ENCODE measurements around the gene MIEN1.

The MIEN1 gene

GRCh38 chr17:39756380-39757079 lies 26.2 kb upstream of the MIEN1 start:
- ChIA-PET POLR2A (interaction anchor here (0.9 to 1.8 kb wide), 4 partner anchors 11 to 38 kb away, joined by 3 to 4 read pairs (median 3); no protein-coding TSS in a partner anchor), CTCF (interaction anchor here (1.3 to 8.2 kb wide), 12 partner anchors 8 to 224 kb away, joined by 3 to 93 read pairs (median 4); partner anchors contain the start of genes MIEN1 and PSMD3)
- no peak for DNase-seq (ENCODE audit: extremely low spot score)
- TF ChIP-seq, protein P1, sequence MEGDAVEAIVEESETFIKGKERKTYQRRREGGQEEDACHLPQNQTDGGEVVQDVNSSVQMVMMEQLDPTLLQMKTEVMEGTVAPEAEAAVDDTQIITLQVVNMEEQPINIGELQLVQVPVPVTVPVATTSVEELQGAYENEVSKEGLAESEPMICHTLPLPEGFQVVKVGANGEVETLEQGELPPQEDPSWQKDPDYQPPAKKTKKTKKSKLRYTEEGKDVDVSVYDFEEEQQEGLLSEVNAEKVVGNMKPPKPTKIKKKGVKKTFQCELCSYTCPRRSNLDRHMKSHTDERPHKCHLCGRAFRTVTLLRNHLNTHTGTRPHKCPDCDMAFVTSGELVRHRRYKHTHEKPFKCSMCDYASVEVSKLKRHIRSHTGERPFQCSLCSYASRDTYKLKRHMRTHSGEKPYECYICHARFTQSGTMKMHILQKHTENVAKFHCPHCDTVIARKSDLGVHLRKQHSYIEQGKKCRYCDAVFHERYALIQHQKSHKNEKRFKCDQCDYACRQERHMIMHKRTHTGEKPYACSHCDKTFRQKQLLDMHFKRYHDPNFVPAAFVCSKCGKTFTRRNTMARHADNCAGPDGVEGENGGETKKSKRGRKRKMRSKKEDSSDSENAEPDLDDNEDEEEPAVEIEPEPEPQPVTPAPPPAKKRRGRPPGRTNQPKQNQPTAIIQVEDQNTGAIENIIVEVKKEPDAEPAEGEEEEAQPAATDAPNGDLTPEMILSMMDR (IDR thresholded peaks at IDR 0.05; ENCODE audit: control extremely low read depth, extremely low read depth, low read depth, missing control alignments) = no peak

DNA sequence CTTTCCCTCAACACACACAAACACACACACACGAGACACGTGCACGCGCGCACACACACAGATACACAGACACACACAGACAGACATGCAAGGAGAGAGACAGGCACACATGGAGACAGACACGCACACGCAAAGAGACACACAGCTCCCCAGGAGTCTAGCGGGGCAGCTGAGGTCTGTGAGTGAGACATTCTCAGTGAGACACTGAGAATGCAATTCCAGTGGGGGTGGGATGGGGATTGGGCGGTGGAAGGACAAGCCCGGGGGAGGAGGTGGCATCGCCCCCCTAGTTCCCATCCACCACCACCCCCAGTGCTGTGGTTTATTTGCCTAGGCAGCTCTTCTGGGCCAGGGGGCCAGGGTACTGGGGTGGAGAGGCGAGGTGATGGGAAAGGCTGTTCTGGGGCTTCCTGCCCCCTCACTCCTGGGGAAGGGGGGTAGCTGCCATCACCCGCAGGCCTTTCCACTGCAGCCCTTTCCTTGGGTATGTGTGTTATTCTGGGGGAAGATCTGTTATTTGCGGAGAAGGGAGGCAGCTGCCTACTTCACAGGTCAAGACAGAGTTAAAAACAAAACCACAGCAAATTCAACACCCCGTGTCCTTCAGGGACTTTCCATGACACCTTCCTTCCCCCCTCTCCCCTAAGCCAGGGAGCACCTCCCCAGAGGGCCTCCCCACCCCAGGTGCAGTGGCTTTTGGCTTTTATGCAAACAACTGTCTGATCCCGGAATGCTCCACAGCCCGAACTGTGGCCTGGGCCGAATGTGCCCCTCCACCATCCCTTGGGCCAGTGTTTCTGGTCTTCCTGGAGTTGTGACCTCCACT lies 25.4 kb upstream of the MIEN1 start:
- peak; percentile 80 for DNase-seq (ENCODE audit: extremely low spot score)
- ChIA-PET POLR2A (interaction anchor here (0.5 to 1.8 kb wide), 7 partner anchors 12 to 911 kb away, joined by 3 to 6 read pairs (median 3); no protein-coding TSS in a partner anchor), CTCF (interaction anchor here (0.8 to 8.2 kb wide), 21 partner anchors 8 to 225 kb away, joined by 3 to 93 read pairs (median 4); partner anchors contain the start of genes IKZF3, MIEN1 and PSMD3)
- TF ChIP-seq, protein P1 (IDR thresholded peaks at IDR 0.05; ENCODE audit: control extremely low read depth, extremely low read depth, low read depth, missing control alignments) = no peak

- DNase-seq (ENCODE audit: extremely low spot score) = no peak
- TF ChIP-seq, protein P1 (IDR thresholded peaks at IDR 0.05; ENCODE audit: control extremely low read depth, extremely low read depth, low read depth, missing control alignments) = no peak
- ChIA-PET POLR2A (interaction anchor here (0.5 to 1.8 kb wide), 4 partner anchors 12 to 910 kb away, joined by 3 to 6 read pairs (median 4); no protein-coding TSS in a partner anchor), CTCF (interaction anchor here (0.7 to 8.2 kb wide), 19 partner anchors 9 to 133 kb away, joined by 3 to 93 read pairs (median 4); partner anchors contain the start of genes IKZF3 and MIEN1)
These were observed 24.7 kb upstream of the MIEN1 start for GRCh38 chr17:39754958-39755553.

DNA sequence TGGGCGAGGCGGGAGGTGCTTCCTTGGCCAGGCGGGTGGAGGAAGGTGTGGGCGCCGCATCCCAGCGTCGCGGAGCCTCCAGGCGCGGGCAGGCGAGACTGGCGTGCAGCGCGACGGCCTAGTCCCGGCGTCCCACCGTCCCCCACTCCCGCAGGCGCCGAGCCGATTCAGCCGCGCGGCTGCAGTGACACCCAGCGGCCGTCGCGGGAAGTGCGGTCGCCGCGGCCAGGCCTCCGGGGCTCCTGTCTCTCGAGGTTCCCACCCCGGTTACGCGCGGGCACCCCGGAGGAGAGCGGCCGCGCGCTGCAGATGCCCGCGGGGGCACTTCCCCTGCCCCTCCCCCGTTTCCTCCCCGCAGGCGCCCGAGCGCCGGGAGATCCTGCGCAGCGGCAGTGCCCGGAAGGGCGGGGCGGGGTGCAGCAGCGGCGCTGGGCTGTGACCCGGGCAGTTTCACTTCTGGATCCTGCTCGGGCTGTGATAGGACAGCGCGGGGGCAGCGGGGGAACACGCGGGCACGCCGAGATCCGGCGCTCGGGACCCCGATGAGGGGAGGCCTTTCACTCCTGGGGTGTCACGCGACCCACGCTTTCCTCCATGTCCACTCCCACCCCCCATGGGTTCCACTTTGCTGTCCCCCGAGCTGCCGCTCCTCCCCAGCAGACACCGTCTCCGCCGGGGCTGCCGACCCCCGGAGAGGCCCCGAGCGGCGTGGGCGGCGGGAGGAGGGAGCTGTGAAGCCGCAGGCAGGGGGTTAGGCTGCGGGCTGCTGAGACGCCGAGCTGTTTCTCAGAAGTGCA lies 24.0 kb upstream of the MIEN1 start:
- POLR2A ChIA-PET = interaction anchor here (1.8 kb wide), 1 partner anchor 13 kb away, joined by 4 read pairs; no protein-coding TSS in a partner anchor
- peak; percentile 96 for DNase-seq (ENCODE audit: extremely low spot score)
- TF ChIP-seq, protein P1 (IDR thresholded peaks at IDR 0.05; ENCODE audit: control extremely low read depth, extremely low read depth, low read depth, missing control alignments) = peak; percentile 87
- CTCF ChIA-PET = interaction anchor here (0.7 to 8.2 kb wide), 24 partner anchors 10 to 133 kb away, joined by 3 to 93 read pairs (median 4); partner anchors contain the start of genes IKZF3 and MIEN1

- ChIA-PET CTCF (interaction anchor here (0.8 to 8.2 kb wide), 12 partner anchors 10 to 132 kb away, joined by 3 to 93 read pairs (median 4); partner anchors contain the start of gene MIEN1), POLR2A (no interaction called here)
- peak; percentile 81 for DNase-seq (ENCODE audit: extremely low spot score)
- TF ChIP-seq, protein P1 (IDR thresholded peaks at IDR 0.05; ENCODE audit: control extremely low read depth, extremely low read depth, low read depth, missing control alignments) = peak; percentile 53
These were observed 23.3 kb upstream of the MIEN1 start for GRCh38 chr17:39753514-39754160.

All from GM10248 (cell line).